GM18951 (cell line): ENCODE measurements around the gene LRTM2.

ENCODE experiments used
- POLR2A ChIP-seq: IDR thresholded peaks from 4 replicates; pipeline ENCODE4 v1.6.1; 2011; ENCODE audit warnings: mild to moderate bottlenecking; ENCODE audit not compliant: insufficient read length, insufficient read depth; ENCODE audit errors: extremely low read depth
- in situ Hi-C: fragments of 300-500 bp; cut with MboI; formaldehyde crosslinking; loops from one replicate; pipeline ENCODE4 v1.12.0; 2022; ENCODE audit warnings: low sequenced_read_pairs, mixed read lengths, inconsistent platforms; ENCODE audit not compliant: unreplicated experiment

Gene LRTM2

GRCh38 chr12:1841586-1842182 is 21.3 kb downstream of the LRTM2 start:
- no peak for TF ChIP-seq POLR2A
- in situ Hi-C loops: no loop called here

- in situ Hi-C loops: no loop called here
- no peak for TF ChIP-seq POLR2A
Observed at GRCh38 chr12:1842183-1842904, 22.0 kb downstream of the LRTM2 start.

GRCh38 chr12:1842905-1843640 is 22.7 kb downstream of the LRTM2 start:
- in situ Hi-C loops: no loop called here
- no peak for TF ChIP-seq POLR2A

GRCh38 chr12:1843641-1844005 is 23.3 kb downstream of the LRTM2 start:
- no peak for TF ChIP-seq POLR2A
- in situ Hi-C loops: no loop called here

- TF ChIP-seq POLR2A: no peak
- in situ Hi-C loops: no loop called here
Observed at GRCh38 chr12:1844223-1844622, 23.9 kb downstream of the LRTM2 start.

GRCh38 chr12:1844661-1845409 is 24.5 kb downstream of the LRTM2 start:
- no peak for TF ChIP-seq POLR2A
- in situ Hi-C loops: no loop called here

GRCh38 chr12:1845427-1845826 is 25.1 kb downstream of the LRTM2 start:
- TF ChIP-seq POLR2A: no peak
- in situ Hi-C loops: no loop called here

- no peak for TF ChIP-seq POLR2A
- in situ Hi-C loops: no loop called here
Observed at GRCh38 chr12:1845886-1846285, 25.5 kb downstream of the LRTM2 start.

- in situ Hi-C loops: no loop called here
- no peak for TF ChIP-seq POLR2A
Observed at GRCh38 chr12:1846421-1847405, 26.3 kb downstream of the LRTM2 start.

GRCh38 chr12:1847411-1847810 is 27.0 kb downstream of the LRTM2 start:
- TF ChIP-seq POLR2A: no peak
- in situ Hi-C loops: no loop called here

- in situ Hi-C loops: no loop called here
- no peak for TF ChIP-seq POLR2A
Observed at GRCh38 chr12:1848146-1848545, 27.8 kb downstream of the LRTM2 start.

GRCh38 chr12:1848745-1849144 is 28.4 kb downstream of the LRTM2 start:
- in situ Hi-C loops: no loop called here
- no peak for TF ChIP-seq POLR2A
